Adrenal gland (tissue), 5 donors: ENCODE data around the gene LRRC8C.

ENCODE experiments used
- POLR2A ChIP-seq, 2 donors: fragments of 450-650 bp; IDR thresholded peaks; one replicate each; pipeline ENCODE4 v1.6.1; 2017; ENCODE audit warnings: antibody characterized with exemption in 2 of 2, mild to moderate bottlenecking in 2 of 2, moderate library complexity in 1 of 2
- TF ChIP-seq, protein P1 (sequence below), 6 experiments: fragments of 450-650 bp in 4 of 6; fragments of 200-600 bp in 2 of 6; sonication (generic) in 1 of 6; IDR thresholded peaks; 1 replicate in 5 of 6; 2 replicates in 1 of 6; pipeline versions ENCODE4 v1.5.1 to v1.8.0; 2016 to 2021; ENCODE audit warnings: antibody characterized with exemption in 6 of 6, mild to moderate bottlenecking in 2 of 6, moderate library complexity in 1 of 6
- donor health status: DM: no; HTN: no; CAD: no.

DNA sequence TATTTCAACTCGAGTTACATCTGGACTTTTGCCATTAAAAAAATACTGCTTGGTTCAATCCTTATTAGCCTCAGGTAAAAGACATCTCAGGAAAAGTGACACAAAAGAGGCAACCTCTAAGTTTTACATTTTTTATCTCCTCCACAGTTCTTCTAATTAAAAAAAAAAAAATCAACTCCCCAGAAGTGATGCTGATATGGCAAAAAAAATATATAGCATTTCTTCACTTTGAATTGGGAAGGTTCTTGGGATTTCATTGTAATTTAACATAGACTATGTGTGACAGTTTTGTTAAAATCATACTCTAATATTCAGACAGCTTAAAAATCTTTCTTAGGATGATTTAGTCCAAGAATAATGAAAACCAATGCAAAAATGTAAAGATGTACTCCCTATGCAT, 87.9 kb downstream of the LRRC8C start:
- no peak for TF ChIP-seq POLR2A (IDR thresholded peaks at IDR 0.05)
- TF ChIP-seq, protein P1, sequence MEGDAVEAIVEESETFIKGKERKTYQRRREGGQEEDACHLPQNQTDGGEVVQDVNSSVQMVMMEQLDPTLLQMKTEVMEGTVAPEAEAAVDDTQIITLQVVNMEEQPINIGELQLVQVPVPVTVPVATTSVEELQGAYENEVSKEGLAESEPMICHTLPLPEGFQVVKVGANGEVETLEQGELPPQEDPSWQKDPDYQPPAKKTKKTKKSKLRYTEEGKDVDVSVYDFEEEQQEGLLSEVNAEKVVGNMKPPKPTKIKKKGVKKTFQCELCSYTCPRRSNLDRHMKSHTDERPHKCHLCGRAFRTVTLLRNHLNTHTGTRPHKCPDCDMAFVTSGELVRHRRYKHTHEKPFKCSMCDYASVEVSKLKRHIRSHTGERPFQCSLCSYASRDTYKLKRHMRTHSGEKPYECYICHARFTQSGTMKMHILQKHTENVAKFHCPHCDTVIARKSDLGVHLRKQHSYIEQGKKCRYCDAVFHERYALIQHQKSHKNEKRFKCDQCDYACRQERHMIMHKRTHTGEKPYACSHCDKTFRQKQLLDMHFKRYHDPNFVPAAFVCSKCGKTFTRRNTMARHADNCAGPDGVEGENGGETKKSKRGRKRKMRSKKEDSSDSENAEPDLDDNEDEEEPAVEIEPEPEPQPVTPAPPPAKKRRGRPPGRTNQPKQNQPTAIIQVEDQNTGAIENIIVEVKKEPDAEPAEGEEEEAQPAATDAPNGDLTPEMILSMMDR (IDR thresholded peaks at IDR 0.05), result no peak
